Neural cell (in vitro differentiated cells): ENCODE results near the gene OS9.

ENCODE experiments used
- EP300 ChIP-seq: fragments of 450-650 bp; conservative IDR thresholded peaks from 2 replicates; pipeline ENCODE4 v1.6.1; 2014; ENCODE audit warnings: antibody characterized with exemption, mild to moderate bottlenecking, moderate library complexity; ENCODE audit not compliant: poor library complexity, severe bottlenecking
- SMC3 ChIP-seq: fragments of 450-650 bp; conservative IDR thresholded peaks from 2 replicates; pipeline ENCODE4 v1.6.1; 2014; ENCODE audit warnings: antibody characterized with exemption, mild to moderate bottlenecking, moderate library complexity; ENCODE audit not compliant: poor library complexity
- TF ChIP-seq, protein P1 (sequence below): fragments of 450-650 bp; IDR thresholded peaks from 2 replicates; pipeline ENCODE4 v1.5.1; 2014; ENCODE audit warnings: antibody characterized with exemption, mild to moderate bottlenecking, moderate library complexity; ENCODE audit not compliant: poor library complexity, severe bottlenecking

- TF ChIP-seq, protein P1, sequence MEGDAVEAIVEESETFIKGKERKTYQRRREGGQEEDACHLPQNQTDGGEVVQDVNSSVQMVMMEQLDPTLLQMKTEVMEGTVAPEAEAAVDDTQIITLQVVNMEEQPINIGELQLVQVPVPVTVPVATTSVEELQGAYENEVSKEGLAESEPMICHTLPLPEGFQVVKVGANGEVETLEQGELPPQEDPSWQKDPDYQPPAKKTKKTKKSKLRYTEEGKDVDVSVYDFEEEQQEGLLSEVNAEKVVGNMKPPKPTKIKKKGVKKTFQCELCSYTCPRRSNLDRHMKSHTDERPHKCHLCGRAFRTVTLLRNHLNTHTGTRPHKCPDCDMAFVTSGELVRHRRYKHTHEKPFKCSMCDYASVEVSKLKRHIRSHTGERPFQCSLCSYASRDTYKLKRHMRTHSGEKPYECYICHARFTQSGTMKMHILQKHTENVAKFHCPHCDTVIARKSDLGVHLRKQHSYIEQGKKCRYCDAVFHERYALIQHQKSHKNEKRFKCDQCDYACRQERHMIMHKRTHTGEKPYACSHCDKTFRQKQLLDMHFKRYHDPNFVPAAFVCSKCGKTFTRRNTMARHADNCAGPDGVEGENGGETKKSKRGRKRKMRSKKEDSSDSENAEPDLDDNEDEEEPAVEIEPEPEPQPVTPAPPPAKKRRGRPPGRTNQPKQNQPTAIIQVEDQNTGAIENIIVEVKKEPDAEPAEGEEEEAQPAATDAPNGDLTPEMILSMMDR, result no peak
- TF ChIP-seq SMC3 (no peak), EP300 (no peak)
These were observed 75.7 kb downstream of the OS9 start for GRCh38 chr12:57769594-57769993.
